ENCODE data around the gene CEP131.

Gene CEP131

DNA sequence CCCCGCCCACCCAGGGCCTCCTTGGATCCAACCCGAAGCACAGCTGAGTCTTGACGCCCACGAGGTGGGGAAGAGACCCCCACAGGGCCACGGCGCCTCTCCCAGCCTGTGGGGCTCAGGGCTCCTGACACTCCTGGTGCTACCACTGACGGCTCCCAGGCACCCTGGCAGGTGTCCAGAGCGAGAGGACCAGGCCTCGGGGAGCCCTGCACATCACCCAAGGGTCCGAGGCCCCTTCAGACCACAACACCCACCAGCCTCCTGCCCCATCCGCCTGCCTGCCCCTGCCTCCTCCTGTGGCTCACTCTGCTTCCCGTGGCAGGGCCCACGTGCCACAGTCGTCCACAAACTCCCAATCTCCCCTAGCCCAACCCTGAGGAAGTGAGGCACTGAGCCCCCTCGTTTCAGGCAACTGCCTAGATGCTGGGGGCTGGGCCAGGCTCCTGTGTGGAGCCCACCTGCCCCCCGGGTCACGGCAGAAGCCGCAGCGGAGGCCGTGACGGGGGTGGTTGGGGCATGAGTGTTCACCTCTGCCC lies 28.5 kb downstream of the CEP131 start:
- H3K4me3 ChIP-seq (ENCODE audit: low read depth, low read length): no peak overlapping the region
- TF ChIP-seq, protein P1, sequence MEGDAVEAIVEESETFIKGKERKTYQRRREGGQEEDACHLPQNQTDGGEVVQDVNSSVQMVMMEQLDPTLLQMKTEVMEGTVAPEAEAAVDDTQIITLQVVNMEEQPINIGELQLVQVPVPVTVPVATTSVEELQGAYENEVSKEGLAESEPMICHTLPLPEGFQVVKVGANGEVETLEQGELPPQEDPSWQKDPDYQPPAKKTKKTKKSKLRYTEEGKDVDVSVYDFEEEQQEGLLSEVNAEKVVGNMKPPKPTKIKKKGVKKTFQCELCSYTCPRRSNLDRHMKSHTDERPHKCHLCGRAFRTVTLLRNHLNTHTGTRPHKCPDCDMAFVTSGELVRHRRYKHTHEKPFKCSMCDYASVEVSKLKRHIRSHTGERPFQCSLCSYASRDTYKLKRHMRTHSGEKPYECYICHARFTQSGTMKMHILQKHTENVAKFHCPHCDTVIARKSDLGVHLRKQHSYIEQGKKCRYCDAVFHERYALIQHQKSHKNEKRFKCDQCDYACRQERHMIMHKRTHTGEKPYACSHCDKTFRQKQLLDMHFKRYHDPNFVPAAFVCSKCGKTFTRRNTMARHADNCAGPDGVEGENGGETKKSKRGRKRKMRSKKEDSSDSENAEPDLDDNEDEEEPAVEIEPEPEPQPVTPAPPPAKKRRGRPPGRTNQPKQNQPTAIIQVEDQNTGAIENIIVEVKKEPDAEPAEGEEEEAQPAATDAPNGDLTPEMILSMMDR (IDR thresholded peaks at IDR 0.05; ENCODE audit: low read depth, low read length): no peak
- peaks cover 97% of the 10 kb centered on the region for H3K36me3 ChIP-seq
- no peak for DNase-seq
- H3K27me3 ChIP-seq (ENCODE audit: insufficient read depth, low read depth, severe bottlenecking): no peaks in the 10 kb centered on the region
- H3K9me3 ChIP-seq (ENCODE audit: severe bottlenecking): no peaks in the 10 kb centered on the region
- no peak overlapping the region for H3K27ac ChIP-seq

DNA sequence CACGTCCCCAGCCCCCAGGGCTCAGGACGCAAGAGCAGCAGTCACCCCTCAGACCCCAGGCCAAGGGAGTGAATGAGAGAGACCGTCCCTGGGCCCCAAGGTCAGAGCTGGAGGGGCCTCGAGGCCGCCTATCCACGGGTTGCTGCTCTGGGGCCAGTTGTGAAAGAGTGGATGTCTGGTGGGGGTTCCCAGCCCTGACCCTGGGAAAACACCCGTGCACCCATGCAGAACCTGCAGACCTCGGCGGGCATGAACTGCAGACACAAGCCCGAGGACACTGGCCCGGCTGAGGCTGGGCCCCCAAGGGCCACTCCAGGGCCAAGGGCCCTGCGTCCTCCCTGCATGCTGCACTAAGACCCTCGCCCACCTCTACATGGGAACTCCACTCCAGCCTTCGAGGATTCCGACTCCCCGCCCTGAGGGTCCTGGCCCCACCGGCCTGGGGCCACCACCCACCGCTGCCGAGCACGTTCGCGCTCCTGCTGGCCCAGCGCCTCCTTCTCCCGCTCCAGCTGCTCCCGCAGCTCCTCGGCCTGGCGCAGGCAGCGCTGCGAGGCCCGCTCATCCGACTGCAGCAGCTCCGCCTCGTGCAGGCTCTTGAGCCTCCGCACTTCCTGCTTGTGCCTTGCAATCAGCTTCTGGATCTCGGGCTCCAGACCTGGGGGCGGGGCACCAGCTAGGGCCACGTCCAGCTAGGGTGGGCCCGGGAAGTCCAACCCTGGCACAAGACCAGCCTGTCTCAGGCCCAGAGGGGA lies 29.1 kb downstream of the CEP131 start:
- no peak for DNase-seq
- H3K27me3 ChIP-seq (ENCODE audit: insufficient read depth, low read depth, severe bottlenecking): no peaks in the 10 kb centered on the region
- no peak overlapping the region for H3K27ac ChIP-seq
- H3K36me3 ChIP-seq: peaks cover 97% of the 10 kb centered on the region
- TF ChIP-seq, protein P1 (IDR thresholded peaks at IDR 0.05; ENCODE audit: low read depth, low read length): no peak
- H3K4me3 ChIP-seq (ENCODE audit: low read depth, low read length): no peak overlapping the region
- H3K9me3 ChIP-seq (ENCODE audit: severe bottlenecking): no peaks in the 10 kb centered on the region

DNA sequence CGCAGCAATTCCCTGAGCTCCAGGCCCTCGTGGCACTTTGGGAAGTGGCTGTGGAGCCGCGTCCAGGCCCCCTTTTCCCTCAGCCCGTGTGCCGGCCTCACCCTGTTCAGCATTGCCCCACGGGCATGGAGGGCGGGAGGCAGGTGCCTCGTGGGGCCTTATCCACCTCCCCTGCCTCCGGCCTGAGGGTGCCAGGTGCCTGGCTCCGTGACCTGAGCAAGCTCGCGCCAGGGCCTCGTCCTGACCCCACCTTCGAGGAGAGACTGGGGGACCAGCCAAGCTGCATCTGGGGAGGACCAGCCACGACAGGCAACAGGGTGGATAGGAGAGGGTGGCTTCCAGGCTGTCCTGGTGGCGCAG lies 29.7 kb downstream of the CEP131 start:
- H3K4me3 ChIP-seq (ENCODE audit: low read depth, low read length): no peak overlapping the region
- peaks cover 97% of the 10 kb centered on the region for H3K36me3 ChIP-seq

DNA sequence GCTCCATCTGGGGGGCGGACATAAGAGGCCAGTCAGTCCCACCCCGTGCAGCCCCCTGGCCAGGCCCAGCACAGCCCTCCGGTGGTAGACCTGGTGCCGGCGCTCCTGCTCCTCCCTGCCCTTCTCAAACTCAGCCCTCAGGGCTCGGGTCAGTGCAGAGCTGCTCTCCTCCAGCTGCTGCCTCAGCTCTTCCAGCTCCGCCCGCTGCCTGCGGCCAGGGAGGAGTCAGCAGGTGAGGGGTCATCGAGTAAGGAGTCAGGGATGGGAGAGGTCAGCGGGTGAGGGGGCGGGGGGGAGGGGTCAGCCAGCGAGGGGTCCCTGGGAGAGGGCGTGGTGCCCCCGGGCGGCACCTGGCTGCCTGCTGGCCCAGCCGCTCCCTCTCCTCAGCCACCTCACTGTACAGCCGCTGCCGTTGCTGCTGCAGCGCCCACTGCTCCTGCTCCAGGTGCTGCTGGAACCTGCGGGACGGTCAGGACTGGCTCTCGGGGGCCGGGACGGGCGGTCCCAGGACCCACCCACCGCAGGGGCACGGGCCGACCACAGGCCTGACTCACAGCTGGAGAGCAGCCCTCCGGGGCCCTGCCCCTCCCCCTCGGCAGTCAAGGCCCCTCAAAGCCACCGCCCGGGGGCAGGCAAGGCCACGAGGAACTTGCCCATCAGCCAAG lies 30.2 kb downstream of the CEP131 start:
- TF ChIP-seq, protein P1 (IDR thresholded peaks at IDR 0.05; ENCODE audit: low read depth, low read length): no peak
- no peaks in the 10 kb centered on the region for H3K9me3 ChIP-seq (ENCODE audit: severe bottlenecking)
- H3K27ac ChIP-seq: no peak overlapping the region
- H3K36me3 ChIP-seq: peaks cover 97% of the 10 kb centered on the region
- H3K4me3 ChIP-seq (ENCODE audit: low read depth, low read length): no peak overlapping the region
- DNase-seq: no peak
- no peaks in the 10 kb centered on the region for H3K27me3 ChIP-seq (ENCODE audit: insufficient read depth, low read depth, severe bottlenecking)

More for the DNA sequence above, 29.7 kb downstream of the CEP131 start:
- Histone ChIP-seq H3K27ac (no peak overlapping the region), H3K27me3 (ENCODE audit: insufficient read depth, low read depth, severe bottlenecking) (no peaks in the 10 kb centered on the region), H3K9me3 (ENCODE audit: severe bottlenecking) (no peaks in the 10 kb centered on the region)
- TF ChIP-seq, protein P1 (IDR thresholded peaks at IDR 0.05; ENCODE audit: low read depth, low read length): no peak
- no peak for DNase-seq

DNA sequence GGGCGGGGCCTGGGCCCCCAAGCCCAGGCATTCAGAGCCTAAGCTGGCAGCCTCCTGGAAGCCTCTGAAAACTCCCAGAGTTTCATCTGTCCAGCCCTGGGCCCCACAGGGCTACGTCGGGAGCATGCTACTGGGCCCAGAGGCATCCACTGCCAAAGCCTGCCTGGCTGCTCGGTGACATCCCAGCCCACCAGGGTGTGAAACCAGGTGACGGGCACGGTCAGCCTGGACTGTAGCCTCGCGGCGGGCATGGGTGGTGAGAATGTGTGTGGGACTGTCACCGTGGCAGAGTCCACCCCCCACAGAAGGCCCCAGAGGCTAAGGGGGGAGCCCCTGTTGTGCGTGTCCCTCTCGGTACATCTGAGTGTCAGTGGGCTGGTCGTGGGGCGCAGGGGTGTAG lies 31.1 kb downstream of the CEP131 start:
- no peak for DNase-seq

More for the DNA sequence above, 31.1 kb downstream of the CEP131 start:
- no peak overlapping the region for H3K4me3 ChIP-seq (ENCODE audit: low read depth, low read length)
- TF ChIP-seq, protein P1 (IDR thresholded peaks at IDR 0.05; ENCODE audit: low read depth, low read length): no peak
- no peaks in the 10 kb centered on the region for H3K9me3 ChIP-seq (ENCODE audit: severe bottlenecking)
- H3K27me3 ChIP-seq (ENCODE audit: insufficient read depth, low read depth, severe bottlenecking): no peaks in the 10 kb centered on the region
- H3K27ac ChIP-seq: no peak overlapping the region
- H3K36me3 ChIP-seq: peaks cover 93% of the 10 kb centered on the region
